Measurements from ENCODE around the gene PEX19.

DNA sequence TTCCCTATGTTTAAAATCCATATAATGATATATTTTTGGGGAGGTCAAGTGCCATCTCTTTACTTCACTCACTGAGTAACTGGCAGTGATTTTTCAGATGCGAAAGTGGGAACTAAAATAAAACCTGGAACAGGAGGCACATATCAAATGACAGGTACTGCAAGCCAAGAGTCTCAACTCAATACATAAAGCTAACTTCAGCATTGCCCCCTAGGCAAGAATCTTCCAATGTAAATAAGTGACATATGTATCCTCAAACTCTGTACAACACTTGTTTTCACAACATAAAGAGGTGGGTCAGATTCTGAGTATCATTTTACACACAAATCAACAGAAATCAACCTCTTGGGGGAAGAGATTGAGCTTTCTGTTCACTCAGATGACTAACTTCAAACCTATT, 40.7 kb downstream of the PEX19 start:
- TF ChIP-seq, protein P1, sequence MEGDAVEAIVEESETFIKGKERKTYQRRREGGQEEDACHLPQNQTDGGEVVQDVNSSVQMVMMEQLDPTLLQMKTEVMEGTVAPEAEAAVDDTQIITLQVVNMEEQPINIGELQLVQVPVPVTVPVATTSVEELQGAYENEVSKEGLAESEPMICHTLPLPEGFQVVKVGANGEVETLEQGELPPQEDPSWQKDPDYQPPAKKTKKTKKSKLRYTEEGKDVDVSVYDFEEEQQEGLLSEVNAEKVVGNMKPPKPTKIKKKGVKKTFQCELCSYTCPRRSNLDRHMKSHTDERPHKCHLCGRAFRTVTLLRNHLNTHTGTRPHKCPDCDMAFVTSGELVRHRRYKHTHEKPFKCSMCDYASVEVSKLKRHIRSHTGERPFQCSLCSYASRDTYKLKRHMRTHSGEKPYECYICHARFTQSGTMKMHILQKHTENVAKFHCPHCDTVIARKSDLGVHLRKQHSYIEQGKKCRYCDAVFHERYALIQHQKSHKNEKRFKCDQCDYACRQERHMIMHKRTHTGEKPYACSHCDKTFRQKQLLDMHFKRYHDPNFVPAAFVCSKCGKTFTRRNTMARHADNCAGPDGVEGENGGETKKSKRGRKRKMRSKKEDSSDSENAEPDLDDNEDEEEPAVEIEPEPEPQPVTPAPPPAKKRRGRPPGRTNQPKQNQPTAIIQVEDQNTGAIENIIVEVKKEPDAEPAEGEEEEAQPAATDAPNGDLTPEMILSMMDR (IDR thresholded peaks at IDR 0.05) = no peak
- TF ChIP-seq RAD21 (conservative IDR thresholded peaks at IDR 0.05 in 1 of 2, IDR thresholded peaks at IDR 0.05 in 1 of 2) = no peak
- TF ChIP-seq, protein P2, sequence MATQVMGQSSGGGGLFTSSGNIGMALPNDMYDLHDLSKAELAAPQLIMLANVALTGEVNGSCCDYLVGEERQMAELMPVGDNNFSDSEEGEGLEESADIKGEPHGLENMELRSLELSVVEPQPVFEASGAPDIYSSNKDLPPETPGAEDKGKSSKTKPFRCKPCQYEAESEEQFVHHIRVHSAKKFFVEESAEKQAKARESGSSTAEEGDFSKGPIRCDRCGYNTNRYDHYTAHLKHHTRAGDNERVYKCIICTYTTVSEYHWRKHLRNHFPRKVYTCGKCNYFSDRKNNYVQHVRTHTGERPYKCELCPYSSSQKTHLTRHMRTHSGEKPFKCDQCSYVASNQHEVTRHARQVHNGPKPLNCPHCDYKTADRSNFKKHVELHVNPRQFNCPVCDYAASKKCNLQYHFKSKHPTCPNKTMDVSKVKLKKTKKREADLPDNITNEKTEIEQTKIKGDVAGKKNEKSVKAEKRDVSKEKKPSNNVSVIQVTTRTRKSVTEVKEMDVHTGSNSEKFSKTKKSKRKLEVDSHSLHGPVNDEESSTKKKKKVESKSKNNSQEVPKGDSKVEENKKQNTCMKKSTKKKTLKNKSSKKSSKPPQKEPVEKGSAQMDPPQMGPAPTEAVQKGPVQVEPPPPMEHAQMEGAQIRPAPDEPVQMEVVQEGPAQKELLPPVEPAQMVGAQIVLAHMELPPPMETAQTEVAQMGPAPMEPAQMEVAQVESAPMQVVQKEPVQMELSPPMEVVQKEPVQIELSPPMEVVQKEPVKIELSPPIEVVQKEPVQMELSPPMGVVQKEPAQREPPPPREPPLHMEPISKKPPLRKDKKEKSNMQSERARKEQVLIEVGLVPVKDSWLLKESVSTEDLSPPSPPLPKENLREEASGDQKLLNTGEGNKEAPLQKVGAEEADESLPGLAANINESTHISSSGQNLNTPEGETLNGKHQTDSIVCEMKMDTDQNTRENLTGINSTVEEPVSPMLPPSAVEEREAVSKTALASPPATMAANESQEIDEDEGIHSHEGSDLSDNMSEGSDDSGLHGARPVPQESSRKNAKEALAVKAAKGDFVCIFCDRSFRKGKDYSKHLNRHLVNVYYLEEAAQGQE (IDR thresholded peaks at IDR 0.05) = no peak
- no peak for TF ChIP-seq POLR2A (IDR thresholded peaks at IDR 0.05; ENCODE audit: low read length)
- TF ChIP-seq MYC (IDR thresholded peaks at IDR 0.05; ENCODE audit: borderline replicate concordance, low read length) = no peak
- no peak for TF ChIP-seq SMC3 (IDR thresholded peaks at IDR 0.05)
- TF ChIP-seq KDM5A (IDR thresholded peaks at IDR 0.05) = no peak
- TF ChIP-seq NFE2L2 (conservative IDR thresholded peaks at IDR 0.05; ENCODE audit: low read length) = no peak
- no peak for TF ChIP-seq JUNB (IDR thresholded peaks at IDR 0.05)
- no peak for TF ChIP-seq MAZ (IDR thresholded peaks at IDR 0.05; ENCODE audit: borderline replicate concordance, low read depth, low read length)
- no peak for TF ChIP-seq BHLHE40 (IDR thresholded peaks at IDR 0.05; ENCODE audit: low read depth, low read length)
